Stimulated activated CD4-positive, alpha-beta T cell treated with anti-CD3 and anti-CD28 coated beads, Interleukin-1b, Interleukin-23, amount 100 ng/mL, for 48 hours (primary cell): ENCODE results near the gene SPTLC2.
A peak's percentile ranks its signal among the peaks of the same experiment; 100 is the strongest.
"Not testable (repeated sequence)": the region's sequence is repeated elsewhere in the genome, so short reads cannot be mapped to it uniquely, and the experiment has no call there.

ENCODE experiments used
- DNase-seq: peaks from one replicate; pipeline ENCODE4 v3.0.0-alpha.2; 2020

Gene SPTLC2, protein sequence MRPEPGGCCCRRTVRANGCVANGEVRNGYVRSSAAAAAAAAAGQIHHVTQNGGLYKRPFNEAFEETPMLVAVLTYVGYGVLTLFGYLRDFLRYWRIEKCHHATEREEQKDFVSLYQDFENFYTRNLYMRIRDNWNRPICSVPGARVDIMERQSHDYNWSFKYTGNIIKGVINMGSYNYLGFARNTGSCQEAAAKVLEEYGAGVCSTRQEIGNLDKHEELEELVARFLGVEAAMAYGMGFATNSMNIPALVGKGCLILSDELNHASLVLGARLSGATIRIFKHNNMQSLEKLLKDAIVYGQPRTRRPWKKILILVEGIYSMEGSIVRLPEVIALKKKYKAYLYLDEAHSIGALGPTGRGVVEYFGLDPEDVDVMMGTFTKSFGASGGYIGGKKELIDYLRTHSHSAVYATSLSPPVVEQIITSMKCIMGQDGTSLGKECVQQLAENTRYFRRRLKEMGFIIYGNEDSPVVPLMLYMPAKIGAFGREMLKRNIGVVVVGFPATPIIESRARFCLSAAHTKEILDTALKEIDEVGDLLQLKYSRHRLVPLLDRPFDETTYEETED

DNA sequence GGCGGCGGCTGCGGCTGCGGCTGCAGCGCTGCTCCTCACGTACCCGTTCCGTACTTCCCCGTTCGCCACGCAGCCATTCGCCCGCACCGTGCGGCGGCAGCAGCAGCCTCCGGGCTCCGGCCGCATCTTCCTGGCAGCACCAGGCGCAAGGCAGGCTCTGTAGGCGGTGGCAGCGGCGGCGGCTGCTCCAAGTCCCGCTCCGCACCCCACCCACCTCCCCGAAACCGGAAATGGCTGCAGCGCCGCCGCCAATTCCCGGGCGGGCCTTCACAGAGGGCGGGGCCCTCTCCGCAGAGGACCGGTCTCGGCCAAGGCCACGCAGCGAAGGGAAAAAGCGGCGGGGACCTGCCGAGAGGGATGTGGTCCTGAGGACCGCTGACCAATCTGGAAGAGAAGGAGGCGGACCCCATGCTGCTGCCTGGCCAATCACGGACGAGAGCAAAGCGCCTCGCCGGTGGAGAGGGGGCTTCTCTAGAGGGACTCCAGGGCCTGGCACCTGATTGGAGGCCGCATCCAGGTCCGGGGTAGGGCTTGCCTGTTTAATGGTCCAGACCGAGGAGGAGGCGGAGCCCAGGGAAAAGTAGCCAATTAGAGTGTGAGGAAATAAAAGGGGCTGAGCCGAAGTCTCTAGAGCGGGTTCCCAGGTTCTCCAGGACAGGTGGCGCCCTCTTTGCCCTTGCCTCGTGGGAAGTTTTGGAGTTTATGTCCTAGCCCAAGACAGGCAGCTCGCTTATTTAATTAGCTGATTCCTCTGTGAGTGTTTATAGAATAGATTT, at the start of gene SPTLC2:
Gene SPTLC2, minus strand, starts transcription at position 184 of the 776 bp plus-strand sequence. Its CDS starts 58 bp downstream, at position 126.
- peak; percentile 98 for DNase-seq

DNA sequence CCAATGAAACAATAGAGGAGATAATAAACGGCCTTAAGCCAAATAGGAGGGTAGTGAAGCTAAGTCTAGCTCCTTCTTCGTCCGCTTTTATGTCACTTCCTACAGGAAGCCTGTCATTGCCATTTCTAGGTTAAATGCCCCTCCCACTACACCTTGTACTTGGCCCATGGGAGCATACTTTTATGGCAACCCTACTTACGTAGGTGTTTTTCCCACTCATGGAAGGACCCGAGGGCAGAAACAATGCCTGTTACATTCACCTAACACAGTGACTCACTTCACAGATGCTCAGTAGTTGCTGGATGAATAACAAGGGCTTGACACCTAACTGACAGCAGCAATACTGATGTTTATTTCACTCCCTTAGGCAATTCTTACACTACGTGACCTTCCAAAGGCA, 46.9 kb upstream of the SPTLC2 start:
- DNase-seq = no peak

DNA sequence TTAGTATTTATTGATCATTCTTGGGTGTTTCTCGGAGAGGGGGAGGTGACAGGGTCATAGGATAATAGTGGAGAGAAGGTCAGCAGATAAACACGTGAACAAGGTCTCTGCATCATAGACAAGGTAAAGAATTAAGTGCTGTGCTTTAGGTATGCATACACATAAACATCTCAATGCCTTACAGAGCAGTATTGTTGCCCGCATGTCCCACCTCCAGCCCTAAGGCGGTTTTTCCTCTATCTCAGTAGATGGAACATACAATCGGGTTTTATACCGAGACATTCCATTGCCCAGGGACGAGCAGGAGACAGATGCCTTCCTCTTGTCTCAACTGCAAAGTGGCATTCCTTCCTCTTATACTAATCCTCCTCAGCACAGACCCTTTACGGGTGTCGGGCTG, 45.1 kb upstream of the SPTLC2 start:
- not testable (repeated sequence) for DNase-seq

DNA sequence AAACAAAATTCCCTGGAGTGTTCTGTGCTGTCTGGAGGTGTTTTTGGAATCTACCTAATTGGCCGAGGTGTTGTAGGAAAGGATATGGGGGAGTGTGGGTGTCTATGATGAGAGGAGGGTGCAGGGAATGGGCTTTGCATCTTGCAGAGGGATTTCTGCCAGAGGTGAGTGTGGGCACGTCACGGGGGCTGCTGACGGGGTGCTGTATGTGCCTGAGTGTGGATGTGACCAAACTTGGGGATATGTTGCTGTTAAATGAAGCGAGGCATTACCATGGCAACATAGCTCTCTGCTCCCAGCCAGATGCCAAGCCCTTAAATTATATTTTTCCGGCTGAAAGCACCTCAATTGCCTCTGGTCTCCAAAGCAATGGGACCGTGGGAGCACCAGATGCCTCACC, 44.3 kb upstream of the SPTLC2 start:
- DNase-seq = no peak

DNA sequence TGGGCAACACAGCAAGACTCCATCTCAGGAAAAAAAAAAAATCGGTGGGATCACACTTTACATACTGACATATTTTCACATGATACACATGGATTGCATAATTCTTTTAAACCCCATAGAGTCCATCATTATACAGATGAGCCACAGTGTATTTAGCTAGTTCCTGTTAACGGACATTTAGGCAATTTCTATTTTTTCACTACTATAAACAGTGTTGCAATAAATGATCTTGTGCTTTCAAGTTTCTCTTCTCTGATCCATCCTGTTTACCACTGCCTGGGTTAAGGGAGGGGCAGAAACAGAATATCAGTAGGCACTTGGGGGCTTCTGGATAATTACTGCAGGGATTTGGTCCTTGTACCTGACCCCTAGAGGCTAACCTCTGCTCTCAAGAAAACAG, 43.4 kb upstream of the SPTLC2 start:
- DNase-seq = no peak

DNA sequence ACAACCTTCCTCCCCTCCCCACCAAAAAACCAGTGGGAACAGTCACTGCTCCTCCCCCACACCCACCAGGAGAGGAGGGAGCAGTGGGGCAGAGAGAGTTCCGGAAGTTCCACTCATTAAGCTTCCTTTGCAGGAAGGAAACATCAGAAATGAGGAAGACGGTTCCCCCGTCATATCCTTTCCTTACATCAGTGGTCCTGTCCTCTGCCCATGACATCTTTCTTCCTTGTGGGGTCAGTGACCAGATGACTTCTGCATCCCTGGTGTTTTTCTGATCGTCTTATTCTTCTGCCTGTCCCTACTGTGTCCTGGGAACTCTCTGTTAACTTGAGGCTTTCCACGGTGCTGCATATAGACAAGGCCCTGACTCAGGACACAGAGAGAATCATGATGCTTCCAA, 40.8 kb upstream of the SPTLC2 start:
- no peak for DNase-seq

DNA sequence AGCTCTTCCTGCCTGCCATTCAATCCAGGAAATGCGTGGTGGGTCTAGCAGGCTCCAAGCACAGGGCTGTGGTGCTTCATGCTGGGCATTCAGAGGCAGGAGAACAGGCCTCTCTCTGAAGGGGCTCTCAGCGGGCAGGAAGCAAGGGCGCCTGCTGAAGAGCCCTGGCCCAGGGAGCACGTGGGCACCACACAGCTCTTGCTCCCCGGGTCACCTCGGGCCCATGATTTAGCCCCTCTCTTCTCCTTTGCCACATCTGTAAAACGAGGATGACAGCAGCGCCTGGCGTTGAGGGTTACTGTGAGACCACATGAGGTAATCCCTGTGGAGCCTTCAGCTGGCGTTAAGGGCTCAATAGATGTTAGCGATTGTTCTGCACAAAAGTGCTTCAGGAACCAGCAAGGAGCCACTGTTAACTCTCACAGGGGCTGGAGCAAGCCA, 37.6 kb upstream of the SPTLC2 start:
- no peak for DNase-seq

DNA sequence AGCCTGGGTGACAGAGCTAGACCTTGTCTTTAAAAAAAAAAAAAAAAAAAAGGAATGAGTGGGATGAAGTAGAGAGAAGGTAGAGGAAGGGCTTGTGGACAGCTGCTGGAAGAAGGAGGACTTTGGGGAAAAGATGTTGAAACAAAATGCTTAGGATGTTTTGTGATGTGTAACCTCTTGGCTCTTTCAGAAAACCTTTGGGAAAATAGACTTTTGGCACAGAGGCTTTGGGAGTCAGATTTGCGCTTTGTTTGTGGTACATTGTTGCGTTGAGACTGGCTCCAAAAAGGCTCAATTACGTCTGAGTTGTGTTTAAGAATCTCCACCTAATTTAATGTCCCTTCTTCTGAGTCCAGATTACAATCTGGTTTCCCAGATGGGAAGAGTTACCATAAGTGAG, 32.9 kb upstream of the SPTLC2 start:
- no peak for DNase-seq

DNA sequence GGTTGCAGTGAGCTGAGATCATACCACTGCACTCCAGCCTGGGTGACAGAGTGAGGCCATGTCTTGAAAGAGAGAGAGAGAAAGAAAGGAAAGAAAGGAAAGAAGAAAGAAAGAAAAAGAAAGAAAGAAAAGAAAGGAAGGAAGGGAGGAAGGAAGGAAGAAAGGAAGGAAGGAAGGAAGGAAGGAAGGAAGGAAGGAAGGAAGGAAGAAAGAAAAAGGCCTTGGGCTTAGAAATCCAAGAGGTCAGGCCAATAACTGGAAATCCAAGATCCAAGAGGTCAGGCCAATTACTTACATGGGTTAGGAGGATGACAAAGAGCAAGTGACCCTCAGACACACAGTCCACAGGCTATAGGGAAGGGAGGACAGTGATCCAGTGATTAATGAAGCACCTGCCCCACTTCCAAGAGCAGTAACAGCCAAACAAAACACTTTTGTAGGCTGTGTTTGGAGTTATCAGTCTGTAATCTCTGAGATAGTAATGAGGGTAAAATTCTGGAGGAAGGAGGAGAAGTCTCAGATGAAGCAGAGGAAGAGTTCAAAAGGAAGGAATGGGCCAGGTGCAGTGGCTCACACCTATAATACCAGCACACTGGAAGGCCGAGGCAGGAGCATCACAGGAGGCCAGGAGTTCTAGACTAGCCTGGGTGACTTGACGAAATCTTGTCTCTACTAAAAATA, 32.2 kb upstream of the SPTLC2 start:
- DNase-seq = no peak

DNA sequence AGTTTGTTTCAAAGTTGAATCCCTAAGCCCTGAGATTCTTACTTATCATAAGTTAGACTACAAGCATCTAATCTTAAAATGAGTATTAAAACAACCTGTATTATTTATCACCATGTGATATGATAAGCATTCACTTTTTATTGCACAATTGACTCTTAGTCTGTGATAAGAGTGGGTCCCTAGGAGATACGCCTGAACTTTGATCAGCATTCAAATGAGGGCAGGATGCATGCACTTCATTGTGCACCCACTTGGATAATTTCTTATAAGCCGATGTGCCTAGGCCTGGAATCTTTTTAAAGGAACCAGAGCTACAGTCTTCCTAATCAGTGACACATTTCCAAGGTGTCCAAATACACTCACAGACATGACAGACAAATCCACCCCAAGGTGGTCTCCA, 31.4 kb upstream of the SPTLC2 start:
- DNase-seq = no peak

DNA sequence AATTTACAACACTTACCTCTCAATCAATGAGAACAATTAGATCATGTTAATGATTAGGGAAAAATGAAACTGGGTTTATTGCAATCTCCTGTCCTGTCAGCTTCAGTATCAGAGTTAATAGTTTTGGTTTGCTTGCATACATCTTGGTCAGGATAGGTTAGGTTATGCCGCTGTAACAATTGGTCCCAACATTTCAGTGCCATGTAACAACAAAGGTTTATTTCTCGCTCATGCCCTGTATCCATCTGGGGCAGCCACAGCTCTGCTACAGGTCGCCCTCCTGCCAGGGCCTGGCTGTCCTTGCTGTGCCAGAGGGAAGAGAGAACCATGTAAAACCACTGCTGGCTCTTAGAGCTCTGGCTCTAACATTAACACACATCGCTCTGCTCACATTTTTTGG, 30.5 kb upstream of the SPTLC2 start:
- no peak for DNase-seq

DNA sequence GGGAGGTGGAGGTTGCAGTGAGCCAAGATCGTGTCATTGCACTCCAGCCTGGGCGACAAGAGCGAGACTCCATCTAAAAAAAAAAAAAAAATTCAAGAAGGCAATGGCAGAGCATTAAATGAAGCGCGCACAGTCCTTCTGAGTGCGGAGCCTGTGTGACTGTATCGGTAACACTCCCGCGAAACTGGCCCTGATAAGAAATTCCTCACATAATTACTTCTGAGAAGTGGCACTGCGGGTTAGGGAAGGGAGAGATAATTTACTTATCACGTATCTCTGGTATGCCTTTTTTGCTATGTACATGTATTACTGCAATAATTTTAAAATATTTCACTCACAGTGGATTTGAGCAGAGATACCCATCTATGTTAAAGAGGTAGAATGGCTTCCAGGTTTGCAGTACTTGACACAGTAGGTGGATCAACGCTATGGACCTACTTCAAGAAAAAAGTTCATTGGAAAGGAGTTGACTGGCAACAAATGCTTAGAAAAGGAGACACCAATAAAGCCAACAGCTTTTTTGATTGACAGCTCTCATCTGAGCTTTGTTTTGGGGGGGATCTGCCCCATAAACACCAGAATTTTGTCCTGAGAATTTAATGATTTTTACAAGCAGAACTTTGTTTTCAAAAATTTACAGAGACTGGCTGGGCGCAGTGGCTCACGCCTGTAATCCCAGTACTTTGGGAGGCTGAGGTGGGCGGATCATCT, 29.2 kb upstream of the SPTLC2 start:
- no peak for DNase-seq

DNA sequence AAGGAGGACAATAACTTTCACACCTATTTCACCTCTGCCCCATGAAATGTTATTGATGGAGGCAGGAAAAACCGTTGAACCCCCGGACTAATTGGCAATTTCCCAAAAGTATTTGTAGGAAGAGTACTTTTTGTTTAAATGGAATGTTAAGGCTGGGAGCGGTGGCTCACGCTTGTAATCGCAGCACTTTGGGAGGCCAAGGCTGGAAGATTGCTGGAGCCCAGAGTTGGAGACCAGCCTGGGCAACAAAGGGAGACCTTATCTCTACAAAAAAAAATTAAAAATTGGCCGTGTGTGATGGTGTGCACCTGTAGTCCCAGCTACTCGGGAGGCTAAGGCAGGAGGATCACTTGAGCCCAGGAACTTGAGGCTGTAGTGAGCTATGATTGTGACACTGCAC, 26.0 kb upstream of the SPTLC2 start:
- DNase-seq = no peak

DNA sequence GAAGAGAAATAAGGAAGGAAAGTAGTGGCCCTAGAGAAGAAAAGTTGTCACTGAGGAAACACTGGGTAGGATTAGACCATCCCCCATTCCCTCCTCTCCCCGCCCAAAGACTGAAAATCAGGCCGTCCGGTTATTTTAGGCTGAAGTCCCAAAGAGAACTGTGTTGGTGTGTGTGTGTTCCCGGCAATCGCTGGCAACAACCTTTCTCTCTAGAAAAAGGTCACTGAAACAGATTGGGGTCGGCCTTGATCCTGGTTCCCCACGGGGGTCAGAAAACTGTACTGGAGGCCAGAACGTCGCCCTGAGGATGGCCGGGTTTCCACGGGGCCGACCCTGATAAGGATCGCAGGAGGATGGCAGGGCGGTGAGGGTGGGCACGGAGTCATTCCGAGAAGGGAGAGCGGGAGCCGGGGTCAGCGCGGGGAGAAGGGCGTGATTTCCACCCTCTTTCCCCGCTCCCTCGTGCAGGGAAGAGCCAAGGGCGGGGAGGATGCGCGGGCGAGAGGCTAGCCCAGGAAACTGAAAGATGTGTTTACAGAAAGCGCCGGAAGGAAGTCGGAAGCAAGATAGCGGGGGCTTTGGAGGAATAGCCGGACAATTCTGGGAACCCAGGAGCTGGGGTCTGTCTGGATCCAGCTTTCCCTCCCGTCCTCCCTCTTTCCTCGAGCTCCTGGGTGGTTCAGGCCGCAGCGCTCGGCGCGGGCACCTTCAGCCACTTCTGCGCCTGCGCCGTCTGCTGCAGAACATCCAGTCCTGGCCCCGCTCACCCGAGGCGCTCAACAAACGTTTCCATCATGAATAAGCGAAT, 25.3 kb upstream of the SPTLC2 start:
- peak; percentile 79 for DNase-seq

DNA sequence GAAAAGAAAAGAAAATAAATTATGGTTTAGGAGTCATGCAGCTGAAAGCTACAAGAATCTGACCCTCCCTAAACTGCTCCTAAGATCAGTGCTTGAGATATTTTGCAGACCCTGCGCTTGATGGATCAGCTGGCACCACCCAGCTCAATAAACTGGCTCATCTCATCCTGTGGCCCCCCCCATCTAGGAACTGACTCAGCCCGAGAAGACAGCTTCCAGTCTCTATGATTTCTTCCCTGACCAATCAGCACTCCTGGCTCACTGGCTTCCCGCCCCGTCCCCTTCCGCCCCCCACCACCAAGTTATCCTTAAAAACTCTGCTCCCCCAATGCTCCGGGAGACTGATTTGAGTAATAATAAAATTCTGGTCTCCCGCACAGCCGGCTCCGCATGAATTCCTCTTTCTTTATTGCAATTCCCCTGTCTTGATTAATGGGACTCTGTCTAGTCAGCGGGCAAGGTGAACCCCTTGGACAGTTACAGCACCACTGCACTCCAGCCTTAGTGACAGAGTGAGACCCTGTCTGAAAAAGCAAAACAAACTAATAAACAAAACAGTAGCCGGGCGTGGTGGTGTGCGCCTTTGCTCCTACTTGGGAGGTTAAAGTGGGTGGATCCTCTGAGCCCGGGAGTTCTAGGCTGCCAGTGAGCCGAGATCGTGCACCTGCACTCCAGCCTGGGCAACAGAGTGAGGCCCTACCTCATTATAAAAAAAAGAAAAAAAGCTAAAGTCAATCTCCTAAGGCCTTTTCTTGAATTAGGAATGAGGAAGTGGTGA, 24.5 kb upstream of the SPTLC2 start:
- DNase-seq = no peak

DNA sequence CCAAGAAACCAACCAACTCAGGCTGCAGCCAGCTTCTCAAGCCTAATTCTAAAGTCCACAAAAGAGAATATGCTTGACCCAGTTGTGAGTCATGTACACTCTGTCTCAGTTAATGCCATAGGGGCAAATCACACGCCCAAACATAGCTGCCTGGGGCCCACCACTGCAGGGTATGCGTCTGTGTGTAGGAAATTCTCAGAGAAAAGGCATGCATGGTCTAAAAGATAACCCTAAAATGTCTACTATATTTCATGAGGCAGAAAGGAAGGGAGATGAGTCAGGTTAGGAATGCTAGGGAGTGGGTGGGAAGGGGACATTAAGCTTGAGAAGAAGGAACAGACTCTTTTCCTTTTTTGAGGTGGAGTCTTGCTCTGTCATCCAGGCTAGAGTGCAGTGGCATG, 22.3 kb upstream of the SPTLC2 start:
- no peak for DNase-seq

DNA sequence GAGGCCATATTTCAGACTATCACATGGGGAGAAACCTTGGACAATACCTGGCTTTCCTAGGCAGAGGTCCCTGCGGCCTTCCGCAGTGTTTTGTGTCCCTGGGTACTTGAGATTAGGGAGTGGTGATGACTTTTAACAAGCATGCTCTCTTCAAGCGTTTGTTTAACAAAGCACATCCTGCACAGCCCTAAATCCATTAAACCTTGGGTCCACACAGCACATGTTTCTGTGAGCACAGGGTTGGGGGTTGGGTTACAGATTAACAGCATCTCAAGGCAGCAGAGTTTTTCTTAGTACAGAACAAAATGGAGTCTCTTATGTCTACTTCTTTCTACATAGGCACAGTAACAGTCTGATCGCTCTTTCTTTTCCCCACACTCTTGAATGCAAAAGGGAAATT, 19.4 kb upstream of the SPTLC2 start:
- DNase-seq = not testable (repeated sequence)

DNA sequence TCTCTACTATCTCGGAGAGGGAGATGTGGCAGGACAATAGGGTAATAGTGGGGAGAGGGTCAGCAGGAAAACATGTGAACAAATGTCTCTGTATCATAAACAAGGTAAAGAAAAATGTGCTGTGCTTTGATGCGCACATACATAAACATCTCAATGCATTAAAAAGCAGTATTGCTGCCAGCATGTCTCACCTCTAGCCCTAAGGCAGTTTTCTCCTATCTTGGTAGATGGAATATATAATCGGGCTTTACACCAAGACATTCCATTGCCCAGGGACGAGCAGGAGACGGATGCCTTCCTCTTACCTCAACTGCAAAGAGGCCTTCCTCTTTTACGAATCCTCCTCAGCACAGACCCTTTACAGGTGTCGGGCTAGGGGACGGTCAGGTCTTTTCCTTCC, 19.0 kb upstream of the SPTLC2 start:
- DNase-seq = not testable (repeated sequence)

DNA sequence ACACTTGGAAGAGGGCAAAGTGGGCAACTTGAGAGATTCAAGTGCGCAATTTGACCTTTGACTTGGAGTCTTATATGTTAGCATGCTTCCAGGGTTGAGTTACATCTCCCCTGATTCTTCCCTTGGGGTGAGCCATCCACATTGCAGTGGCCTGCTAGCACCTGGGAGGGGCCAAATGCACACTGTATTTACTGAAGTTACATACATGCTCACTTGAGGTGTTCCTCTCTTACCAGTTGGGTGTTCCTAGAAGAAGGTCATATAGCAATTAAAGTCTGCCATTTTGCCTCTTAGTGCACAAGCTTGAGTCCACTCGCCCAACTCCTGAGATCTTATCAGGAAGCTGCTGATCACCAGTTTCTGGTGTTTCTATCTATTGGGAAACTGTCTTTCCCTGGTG, 13.7 kb upstream of the SPTLC2 start:
- no peak for DNase-seq

DNA sequence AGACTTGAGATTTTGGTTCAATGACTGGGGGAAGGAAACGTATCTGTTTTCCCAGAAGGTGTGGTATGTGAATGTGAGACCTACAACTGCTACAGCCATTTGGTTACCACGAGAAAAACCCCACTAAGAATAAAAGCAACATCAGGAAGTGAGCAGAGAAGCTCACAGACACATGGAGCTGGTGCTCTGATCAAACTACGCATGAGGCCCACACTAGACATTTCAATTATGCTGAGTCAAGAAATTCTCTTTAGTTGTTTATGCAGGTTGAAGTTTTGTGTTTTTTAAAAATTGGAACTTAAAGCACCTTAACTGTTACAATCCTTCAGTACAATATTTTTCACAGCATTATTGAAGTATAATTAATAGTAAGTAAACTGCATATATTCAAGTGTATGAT, 8.9 kb upstream of the SPTLC2 start:
- DNase-seq = no peak

DNA sequence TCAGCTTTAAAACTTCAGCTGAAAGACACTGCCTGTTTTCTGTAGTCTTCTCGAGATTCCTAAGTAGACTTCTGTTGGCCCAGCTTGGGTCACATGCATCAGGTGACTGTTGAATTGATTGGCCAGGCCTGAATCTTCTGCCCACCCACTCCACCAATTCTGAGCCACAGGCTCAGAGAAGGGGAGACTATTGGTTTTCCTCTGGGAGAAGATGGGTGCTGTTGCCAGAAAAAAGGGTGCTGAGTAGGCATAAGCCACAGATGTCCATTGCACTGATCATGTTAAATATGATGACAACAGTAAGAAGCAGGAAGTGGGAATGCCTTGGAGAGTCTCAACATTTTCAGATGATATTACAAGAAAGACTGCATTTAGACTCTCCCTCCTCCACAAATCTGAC, 6.8 kb upstream of the SPTLC2 start:
- DNase-seq = no peak
